Measurements from ENCODE around the gene C8B. TPM values are rescaled to one million over a fixed set of nuclear protein-coding genes. Genes with fewer than 3 reads are reported as not detected.

C8B gene
- total RNA-seq, 2 experiments from 2014 or later = not detected

GRCh38 chr1:56967355-56967754 lies 1.5 kb upstream of the C8B start:
- Mint-ChIP-seq H3K27me3 (no peaks in the 10 kb centered on the region), H3K9me3 (no peaks in the 10 kb centered on the region), H3K4me3 (no peak overlapping the region), H3K36me3 (no peaks in the 10 kb centered on the region), H3K27ac (no peak overlapping the region), H3K4me1 (ENCODE audit: low read depth) (no peaks in the 10 kb centered on the region)
- intact Hi-C loops (cut with micrococcal nuclease) = no loop called here
- POLR2A ChIA-PET = no interaction called here
- CTCF ChIA-PET = no interaction called here
- DNase-seq = no peak

GRCh38 chr1:56966698-56966999 lies 834 bp upstream of the C8B start:
- CTCF ChIA-PET = no interaction called here

GRCh38 chr1:56965191-56965590 lies 624 bp downstream of the C8B start:
- DNase-seq = no peak
- H3K4me3 Mint-ChIP-seq = no peak overlapping the region
- ChIA-PET POLR2A (no interaction called here), CTCF (no interaction called here)
- no peak overlapping the region for H3K27ac Mint-ChIP-seq
- intact Hi-C loops (cut with micrococcal nuclease) = no loop called here
- H3K9me3 Mint-ChIP-seq = no peaks in the 10 kb centered on the region
- H3K4me1 Mint-ChIP-seq (ENCODE audit: low read depth) = no peaks in the 10 kb centered on the region
- H3K27me3 Mint-ChIP-seq = no peaks in the 10 kb centered on the region
- H3K36me3 Mint-ChIP-seq = no peaks in the 10 kb centered on the region

More at GRCh38 chr1:56966698-56966999, 834 bp upstream of the C8B start:
- Mint-ChIP-seq H3K4me1 (ENCODE audit: low read depth) (no peaks in the 10 kb centered on the region), H3K9me3 (no peaks in the 10 kb centered on the region), H3K36me3 (no peaks in the 10 kb centered on the region), H3K27me3 (no peaks in the 10 kb centered on the region), H3K4me3 (no peak overlapping the region), H3K27ac (no peak overlapping the region)
- POLR2A ChIA-PET = no interaction called here
- DNase-seq = no peak
- intact Hi-C loops (cut with micrococcal nuclease) = no loop called here

GRCh38 chr1:56964349-56965017 lies 1.3 kb downstream of the C8B start:
- no peaks in the 10 kb centered on the region for H3K36me3 Mint-ChIP-seq
- intact Hi-C loops (cut with micrococcal nuclease) = no loop called here

GRCh38 chr1:56963667-56964066 lies 2.1 kb downstream of the C8B start:
- no peaks in the 10 kb centered on the region for H3K36me3 Mint-ChIP-seq
- no peaks in the 10 kb centered on the region for H3K9me3 Mint-ChIP-seq
- CTCF ChIA-PET = no interaction called here
- H3K4me3 Mint-ChIP-seq = no peak overlapping the region
- intact Hi-C loops (cut with micrococcal nuclease) = no loop called here
- POLR2A ChIA-PET = no interaction called here
- H3K27me3 Mint-ChIP-seq = no peaks in the 10 kb centered on the region
- H3K4me1 Mint-ChIP-seq (ENCODE audit: low read depth) = no peaks in the 10 kb centered on the region
- no peak for DNase-seq
- H3K27ac Mint-ChIP-seq = no peak overlapping the region

More at GRCh38 chr1:56964349-56965017, 1.3 kb downstream of the C8B start:
- Mint-ChIP-seq H3K27me3 (no peaks in the 10 kb centered on the region), H3K9me3 (no peaks in the 10 kb centered on the region), H3K27ac (no peak overlapping the region), H3K4me3 (no peak overlapping the region), H3K4me1 (ENCODE audit: low read depth) (no peaks in the 10 kb centered on the region)
- no peak for DNase-seq
- ChIA-PET POLR2A (no interaction called here), CTCF (no interaction called here)

- ChIA-PET POLR2A (no interaction called here), CTCF (no interaction called here)
- intact Hi-C loops (cut with micrococcal nuclease) = no loop called here
- H3K36me3 Mint-ChIP-seq = no peaks in the 10 kb centered on the region
- H3K27ac Mint-ChIP-seq = no peak overlapping the region
- no peaks in the 10 kb centered on the region for H3K27me3 Mint-ChIP-seq
- H3K9me3 Mint-ChIP-seq = no peaks in the 10 kb centered on the region
- H3K4me1 Mint-ChIP-seq (ENCODE audit: low read depth) = no peaks in the 10 kb centered on the region
- DNase-seq = no peak
- no peak overlapping the region for H3K4me3 Mint-ChIP-seq
These were observed 4.4 kb downstream of the C8B start for GRCh38 chr1:56961426-56961825.

GRCh38 chr1:56958526-56958925 lies 7.3 kb downstream of the C8B start:
- POLR2A ChIA-PET = no interaction called here
- H3K4me1 Mint-ChIP-seq (ENCODE audit: low read depth) = no peaks in the 10 kb centered on the region
- H3K36me3 Mint-ChIP-seq = no peaks in the 10 kb centered on the region
- no peaks in the 10 kb centered on the region for H3K9me3 Mint-ChIP-seq
- CTCF ChIA-PET = no interaction called here
- intact Hi-C loops (cut with micrococcal nuclease) = no loop called here
- DNase-seq = no peak
- H3K4me3 Mint-ChIP-seq = no peak overlapping the region
- no peak overlapping the region for H3K27ac Mint-ChIP-seq
- H3K27me3 Mint-ChIP-seq = no peaks in the 10 kb centered on the region

- intact Hi-C loops (cut with micrococcal nuclease) = no loop called here
- Mint-ChIP-seq H3K36me3 (no peaks in the 10 kb centered on the region), H3K27me3 (no peaks in the 10 kb centered on the region), H3K27ac (no peak overlapping the region), H3K4me3 (no peak overlapping the region), H3K4me1 (ENCODE audit: low read depth) (no peaks in the 10 kb centered on the region), H3K9me3 (no peaks in the 10 kb centered on the region)
- CTCF ChIA-PET = no interaction called here
- POLR2A ChIA-PET = no interaction called here
- no peak for DNase-seq
These were observed 7.9 kb downstream of the C8B start for GRCh38 chr1:56957931-56958330.

- Mint-ChIP-seq H3K9me3 (no peaks in the 10 kb centered on the region), H3K36me3 (no peaks in the 10 kb centered on the region), H3K27me3 (no peaks in the 10 kb centered on the region), H3K27ac (no peak overlapping the region), H3K4me3 (no peak overlapping the region), H3K4me1 (ENCODE audit: low read depth) (no peaks in the 10 kb centered on the region)
- DNase-seq = no peak
- ChIA-PET POLR2A (no interaction called here), CTCF (no interaction called here)
- intact Hi-C loops (cut with micrococcal nuclease) = no loop called here
These were observed 11.2 kb downstream of the C8B start for GRCh38 chr1:56954664-56955063.

GRCh38 chr1:56953386-56953785 lies 12.4 kb downstream of the C8B start:
- Mint-ChIP-seq H3K27ac (no peak overlapping the region), H3K27me3 (no peaks in the 10 kb centered on the region), H3K4me3 (no peak overlapping the region), H3K4me1 (ENCODE audit: low read depth) (no peaks in the 10 kb centered on the region), H3K9me3 (no peaks in the 10 kb centered on the region), H3K36me3 (no peaks in the 10 kb centered on the region)
- DNase-seq = no peak
- CTCF ChIA-PET = no interaction called here
- POLR2A ChIA-PET = no interaction called here
- intact Hi-C loops (cut with micrococcal nuclease) = no loop called here

GRCh38 chr1:56952501-56952900 lies 13.3 kb downstream of the C8B start:
- H3K36me3 Mint-ChIP-seq = no peaks in the 10 kb centered on the region
- H3K4me1 Mint-ChIP-seq (ENCODE audit: low read depth) = no peaks in the 10 kb centered on the region
- H3K4me3 Mint-ChIP-seq = no peak overlapping the region
- no peaks in the 10 kb centered on the region for H3K27me3 Mint-ChIP-seq
- H3K27ac Mint-ChIP-seq = no peak overlapping the region
- intact Hi-C loops (cut with micrococcal nuclease) = no loop called here
- no peak for DNase-seq
- H3K9me3 Mint-ChIP-seq = no peaks in the 10 kb centered on the region
- POLR2A ChIA-PET = no interaction called here
- CTCF ChIA-PET = interaction anchor here (0.6 kb wide), 1 partner anchor 945 kb away, joined by 4 read pairs; no protein-coding TSS in a partner anchor

- H3K27me3 Mint-ChIP-seq = no peaks in the 10 kb centered on the region
- POLR2A ChIA-PET = no interaction called here
- CTCF ChIA-PET = no interaction called here
- DNase-seq = no peak
- no peaks in the 10 kb centered on the region for H3K9me3 Mint-ChIP-seq
- H3K27ac Mint-ChIP-seq = no peak overlapping the region
- no peak overlapping the region for H3K4me3 Mint-ChIP-seq
- intact Hi-C loops (cut with micrococcal nuclease) = no loop called here
- H3K36me3 Mint-ChIP-seq = no peaks in the 10 kb centered on the region
- H3K4me1 Mint-ChIP-seq (ENCODE audit: low read depth) = no peaks in the 10 kb centered on the region
These were observed 17.3 kb downstream of the C8B start for GRCh38 chr1:56948403-56949023.

GRCh38 chr1:56940039-56940438 lies 25.8 kb downstream of the C8B start:
- Mint-ChIP-seq H3K4me1 (ENCODE audit: low read depth) (no peaks in the 10 kb centered on the region), H3K27ac (no peak overlapping the region), H3K36me3 (no peaks in the 10 kb centered on the region), H3K4me3 (no peak overlapping the region), H3K9me3 (no peaks in the 10 kb centered on the region), H3K27me3 (peaks cover 6% of the 10 kb centered on the region)
- ChIA-PET CTCF (no interaction called here), POLR2A (no interaction called here)
- intact Hi-C loops (cut with micrococcal nuclease) = no loop called here
- no peak for DNase-seq

Measured in activated CD4-positive, alpha-beta memory T cell treated with anti-CD3 and anti-CD28 coated beads for 36 hours (primary cell).